HEK293T (cell line): Measurements from ENCODE around the gene GBP7.

ENCODE experiments used
- CTCF ChIA-PET: fragments of 350-600 bp; formaldehyde crosslinking; extraction: SDS; loops from one replicate; lab custom pipeline; 2021; ENCODE audit warnings: antibody characterized with exemption, inconsistent platforms; lab: Yijun Ruan, JAX
- POLR2A ChIA-PET: fragments of 350-600 bp; formaldehyde crosslinking; extraction: SDS; loops from one replicate; lab custom pipeline; 2020; ENCODE audit warnings: antibody characterized with exemption, inconsistent platforms; lab: Yijun Ruan, JAX
- DNase-seq: peaks from one replicate; pipeline ENCODE4 v3.0.0; 2012; ENCODE audit warnings: mixed read lengths; ENCODE audit errors: extremely low spot score
- ARNT ChIP-seq: fragments of 450-650 bp; IDR thresholded peaks from 2 replicates; pipeline ENCODE4 v1.6.1; 2017; ENCODE audit warnings: mild to moderate bottlenecking
- BHLHE40 ChIP-seq: fragments of 450-650 bp; IDR thresholded peaks from 2 replicates; pipeline ENCODE4 v1.6.1; 2016; ENCODE audit warnings: mild to moderate bottlenecking, moderate library complexity, borderline replicate concordance
- CTBP1 ChIP-seq: fragments of 450-650 bp; IDR thresholded peaks from 2 replicates; pipeline ENCODE4 v1.6.1; 2016; ENCODE audit warnings: borderline replicate concordance
- ELF4 ChIP-seq: fragments of 450-650 bp; IDR thresholded peaks from 2 replicates; pipeline ENCODE4 v1.6.1; 2017; ENCODE audit warnings: antibody characterized with exemption
- FOXA1 ChIP-seq: fragments of 450-650 bp; IDR thresholded peaks from 2 replicates; pipeline ENCODE4 v1.6.1; 2016; ENCODE audit warnings: mild to moderate bottlenecking
- FOXK2 ChIP-seq: fragments of 450-650 bp; IDR thresholded peaks from 2 replicates; pipeline ENCODE4 v1.6.1; 2016; ENCODE audit warnings: mild to moderate bottlenecking
- FOXM1 ChIP-seq: fragments of 450-650 bp; IDR thresholded peaks from 2 replicates; pipeline ENCODE4 v1.6.1; 2017; ENCODE audit warnings: mild to moderate bottlenecking, borderline replicate concordance
- HDGF ChIP-seq: fragments of 450-650 bp; IDR thresholded peaks from 2 replicates; pipeline ENCODE4 v1.6.1; 2017; ENCODE audit warnings: antibody characterized with exemption, borderline replicate concordance
- L3MBTL2 ChIP-seq: fragments of 450-650 bp; conservative IDR thresholded peaks from 2 replicates; pipeline ENCODE4 v1.6.1; 2016; ENCODE audit warnings: mild to moderate bottlenecking
- LEF1 ChIP-seq: fragments of 450-650 bp; IDR thresholded peaks from 2 replicates; pipeline ENCODE4 v1.6.1; 2017; ENCODE audit warnings: mild to moderate bottlenecking, borderline replicate concordance
- NFRKB ChIP-seq: fragments of 450-650 bp; IDR thresholded peaks from 2 replicates; pipeline ENCODE4 v1.6.1; 2016; ENCODE audit warnings: mild to moderate bottlenecking, moderate library complexity
- SP1 ChIP-seq: fragments of 450-650 bp; IDR thresholded peaks from 2 replicates; pipeline ENCODE4 v1.6.1; 2017
- SUZ12 ChIP-seq: fragments of 450-650 bp; IDR thresholded peaks from 2 replicates; pipeline ENCODE4 v1.6.1; 2016; ENCODE audit warnings: mild to moderate bottlenecking
- TARDBP ChIP-seq: fragments of 450-650 bp; IDR thresholded peaks from 2 replicates; pipeline ENCODE4 v1.6.1; 2016
- ZNF384 ChIP-seq: fragments of 450-650 bp; IDR thresholded peaks from 2 replicates; pipeline ENCODE4 v1.6.1; 2016
- TF ChIP-seq, protein P1 (sequence below): fragments of 450-650 bp; IDR thresholded peaks from 2 replicates; pipeline ENCODE4 v1.6.1; 2016

Gene GBP7

GRCh38 chr1:89203166-89203565, 27.4 kb upstream of the GBP7 start:
- CTCF ChIA-PET = no interaction called here
- no peak for TF ChIP-seq SP1
- no peak for DNase-seq
- POLR2A ChIA-PET = no interaction called here

GRCh38 chr1:89201106-89201794, 25.4 kb upstream of the GBP7 start:
- DNase-seq = no peak
- TF ChIP-seq L3MBTL2 (no peak), FOXM1 (no peak), NFRKB (no peak), CTBP1 (no peak), BHLHE40 (no peak)
- TF ChIP-seq, protein P1, sequence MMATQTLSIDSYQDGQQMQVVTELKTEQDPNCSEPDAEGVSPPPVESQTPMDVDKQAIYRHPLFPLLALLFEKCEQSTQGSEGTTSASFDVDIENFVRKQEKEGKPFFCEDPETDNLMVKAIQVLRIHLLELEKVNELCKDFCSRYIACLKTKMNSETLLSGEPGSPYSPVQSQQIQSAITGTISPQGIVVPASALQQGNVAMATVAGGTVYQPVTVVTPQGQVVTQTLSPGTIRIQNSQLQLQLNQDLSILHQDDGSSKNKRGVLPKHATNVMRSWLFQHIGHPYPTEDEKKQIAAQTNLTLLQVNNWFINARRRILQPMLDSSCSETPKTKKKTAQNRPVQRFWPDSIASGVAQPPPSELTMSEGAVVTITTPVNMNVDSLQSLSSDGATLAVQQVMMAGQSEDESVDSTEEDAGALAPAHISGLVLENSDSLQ = no peak
- POLR2A ChIA-PET = no interaction called here
- CTCF ChIA-PET = no interaction called here

GRCh38 chr1:89200663-89201062, 24.9 kb upstream of the GBP7 start:
- ChIA-PET CTCF (no interaction called here), POLR2A (no interaction called here)
- no peak for DNase-seq
- TF ChIP-seq FOXK2 = no peak
- TF ChIP-seq SUZ12 = no peak
- TF ChIP-seq BHLHE40 = no peak
- no peak for TF ChIP-seq FOXA1
- TF ChIP-seq FOXM1 = no peak
- no peak for TF ChIP-seq LEF1
- no peak for TF ChIP-seq ZNF384
- TF ChIP-seq, protein P1 = no peak

DNA sequence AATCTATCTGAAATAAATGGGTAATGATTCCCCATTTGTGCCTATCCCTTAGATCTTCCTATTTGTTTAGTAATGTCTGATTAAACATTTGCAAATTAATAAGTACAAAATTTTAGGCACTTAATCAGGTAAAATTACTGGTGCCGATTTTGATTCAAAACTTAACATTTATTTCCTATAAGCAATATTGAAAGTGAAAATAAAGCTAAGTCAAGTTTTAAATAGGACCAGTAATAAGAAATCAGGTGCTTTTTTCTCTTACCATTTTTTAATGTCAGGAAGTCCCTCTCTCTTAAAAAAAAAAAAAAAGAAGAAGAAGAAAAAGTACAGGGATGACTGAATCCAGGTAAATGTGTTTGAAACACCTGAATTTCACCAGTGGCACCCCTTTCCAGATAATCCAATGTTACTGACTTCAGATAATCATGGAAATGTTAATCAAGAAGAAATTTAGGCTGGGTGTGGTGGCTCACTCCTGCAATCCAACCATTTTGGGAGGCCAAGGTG, 23.8 kb upstream of the GBP7 start:
- ChIA-PET CTCF (no interaction called here), POLR2A (no interaction called here)
- DNase-seq = no peak

GRCh38 chr1:89198491-89199072, 22.8 kb upstream of the GBP7 start, which contains the start of gene GBP4:
GBP4 (minus strand) TSS chr1:89198942; CDS start chr1:89198834, 108 bp downstream.
- ChIA-PET POLR2A (no interaction called here), CTCF (no interaction called here)
- TF ChIP-seq LEF1 (no peak), NFRKB (no peak), BHLHE40 (no peak), ZNF384 (no peak), HDGF (no peak), FOXK2 (no peak), L3MBTL2 (no peak), FOXM1 (no peak), FOXA1 (no peak), ARNT (no peak), CTBP1 (no peak), SUZ12 (no peak), ELF4 (no peak), SP1 (no peak), TARDBP (no peak)
- TF ChIP-seq, protein P1 = no peak
- no peak for DNase-seq

More for the DNA sequence above, 23.8 kb upstream of the GBP7 start:
- TF ChIP-seq SP1 = no peak
- no peak for TF ChIP-seq HDGF
- TF ChIP-seq LEF1 = no peak
- no peak for TF ChIP-seq FOXA1
- TF ChIP-seq FOXM1 = no peak
- no peak for TF ChIP-seq SUZ12
- TF ChIP-seq ZNF384 = no peak
- TF ChIP-seq, protein P1 = no peak
- TF ChIP-seq L3MBTL2 = no peak
- no peak for TF ChIP-seq NFRKB
- TF ChIP-seq ARNT = no peak
- no peak for TF ChIP-seq BHLHE40
- no peak for TF ChIP-seq FOXK2
- no peak for TF ChIP-seq ELF4
- TF ChIP-seq CTBP1 = no peak

DNA sequence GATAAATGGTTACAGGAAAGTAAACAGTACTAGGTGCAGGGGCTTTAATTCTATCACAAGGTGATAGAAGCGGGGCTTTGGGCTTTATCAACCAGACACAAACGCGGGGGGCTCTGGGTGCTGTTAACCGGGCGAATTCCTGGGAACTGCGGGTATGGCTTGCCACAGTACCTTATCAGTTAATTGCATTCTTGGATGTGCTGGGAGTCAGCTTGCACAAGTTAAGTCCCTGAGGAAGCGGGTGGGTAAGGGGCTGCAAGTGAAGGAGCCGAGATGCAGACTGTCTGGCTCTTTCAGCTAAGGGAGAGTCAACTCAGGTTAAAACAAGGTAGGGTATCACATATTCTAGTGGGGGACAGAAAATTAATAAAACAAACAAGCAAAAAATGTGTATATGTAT, 22.3 kb upstream of the GBP7 start:
- no peak for TF ChIP-seq FOXA1
- ChIA-PET POLR2A (no interaction called here), CTCF (no interaction called here)
- DNase-seq = no peak
